ENCODE data around the gene RAB9A.
"Not testable (repeated sequence)": the region's sequence is repeated elsewhere in the genome, so short reads cannot be mapped to it uniquely, and the experiment has no call there.

The RAB9A gene

DNA sequence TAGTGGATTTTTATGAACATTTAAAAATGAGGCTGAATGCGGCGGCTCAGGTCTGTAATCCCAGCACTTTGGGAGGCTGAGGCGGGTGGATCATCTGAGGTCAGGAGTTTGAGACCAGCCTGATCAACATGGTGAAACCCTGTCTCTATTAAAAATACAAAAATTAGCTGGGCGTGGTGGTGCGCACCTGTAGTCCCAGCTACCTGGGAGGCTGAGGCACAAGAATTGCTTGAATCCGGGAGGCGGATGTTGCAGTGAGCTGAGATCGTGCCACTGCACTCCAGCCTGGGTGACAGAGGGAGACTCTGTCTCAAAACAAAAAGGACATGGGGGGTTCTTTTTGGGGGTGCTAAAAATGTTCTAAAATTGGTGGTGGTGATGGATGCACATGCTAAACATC is 19.2 kb upstream of the RAB9A start:
- DNase-seq (ENCODE audit: low read depth in 2 of 2) = not testable (repeated sequence)

DNA sequence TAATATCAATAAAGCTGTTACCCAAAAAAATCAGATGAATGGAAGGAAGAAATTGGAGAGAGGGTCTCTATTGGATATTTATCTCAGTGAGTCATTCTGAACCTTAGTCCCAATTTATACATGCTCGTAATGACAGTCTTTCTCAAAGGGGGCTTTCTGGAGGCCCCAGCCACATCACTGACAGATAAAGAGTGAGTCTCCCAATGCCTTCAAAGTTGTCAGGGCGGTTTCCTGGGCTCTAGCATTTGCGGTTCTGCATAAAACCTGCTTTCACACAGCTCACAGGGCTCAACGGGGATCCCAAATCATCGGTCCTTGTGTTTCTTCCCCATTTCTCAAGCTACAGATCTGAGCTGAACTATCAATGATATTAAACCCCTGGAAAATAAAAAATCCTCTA is 18.7 kb upstream of the RAB9A start:
- no peak for DNase-seq (ENCODE audit: low read depth in 2 of 2)

DNA sequence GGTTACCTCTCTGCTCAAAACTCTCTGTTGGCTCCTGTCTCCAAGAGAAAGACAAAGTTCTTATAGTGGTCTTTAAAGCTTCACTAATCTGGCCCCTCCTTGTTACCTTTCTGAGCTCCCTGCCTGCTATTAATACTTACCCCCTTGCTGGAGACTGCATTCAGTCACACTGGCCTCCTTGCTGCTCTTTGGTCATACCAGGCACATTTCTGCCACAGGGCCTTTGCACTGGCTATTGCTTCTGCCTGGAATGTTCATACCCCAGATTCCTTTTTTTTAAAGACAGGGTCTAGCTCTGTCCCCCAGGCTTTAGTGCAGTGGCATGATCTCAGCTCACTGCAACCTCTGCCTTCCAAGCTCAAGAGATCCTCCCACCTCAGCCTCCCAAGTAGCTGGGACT is 15.9 kb upstream of the RAB9A start:
- DNase-seq (ENCODE audit: low read depth in 2 of 2) = no peak

DNA sequence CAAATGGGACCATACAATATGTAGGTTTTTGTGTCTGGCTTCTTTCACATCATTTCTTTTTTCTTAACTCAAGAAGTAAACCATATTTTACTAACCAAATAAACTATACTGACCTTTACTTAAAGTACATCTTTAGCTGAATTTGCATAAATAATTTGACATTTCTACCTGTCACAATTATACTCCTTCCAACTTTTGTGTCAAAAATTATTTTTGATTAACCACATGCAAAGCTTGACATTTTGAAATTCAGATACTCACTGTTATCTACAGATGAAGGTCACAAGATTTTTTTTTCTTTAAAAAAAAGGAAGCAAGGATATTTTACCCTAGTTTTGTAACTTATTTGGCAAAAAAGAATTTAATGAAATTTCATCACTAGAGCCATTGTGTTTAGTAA is 12.0 kb upstream of the RAB9A start:
- DNase-seq (ENCODE audit: low read depth in 2 of 2) = no peak

DNA sequence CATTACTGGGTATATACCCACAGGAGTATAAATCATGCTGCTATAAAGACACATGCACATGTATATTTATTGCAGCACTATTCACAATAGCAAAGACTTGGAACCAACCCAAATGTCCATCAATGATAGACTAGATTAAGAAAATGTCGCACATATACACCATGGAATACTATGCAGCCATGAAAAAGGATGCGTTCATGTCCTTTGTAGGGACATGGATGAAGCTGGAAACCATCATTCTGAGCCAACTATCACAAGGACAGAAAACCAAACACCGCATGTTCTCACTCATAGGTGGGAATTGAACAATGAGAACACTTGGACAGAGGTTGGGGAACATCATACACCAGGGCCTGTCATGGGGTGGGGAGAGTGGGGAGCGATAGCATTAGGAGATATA is 9.2 kb upstream of the RAB9A start:
- not testable (repeated sequence) for DNase-seq (ENCODE audit: low read depth in 2 of 2)

DNA sequence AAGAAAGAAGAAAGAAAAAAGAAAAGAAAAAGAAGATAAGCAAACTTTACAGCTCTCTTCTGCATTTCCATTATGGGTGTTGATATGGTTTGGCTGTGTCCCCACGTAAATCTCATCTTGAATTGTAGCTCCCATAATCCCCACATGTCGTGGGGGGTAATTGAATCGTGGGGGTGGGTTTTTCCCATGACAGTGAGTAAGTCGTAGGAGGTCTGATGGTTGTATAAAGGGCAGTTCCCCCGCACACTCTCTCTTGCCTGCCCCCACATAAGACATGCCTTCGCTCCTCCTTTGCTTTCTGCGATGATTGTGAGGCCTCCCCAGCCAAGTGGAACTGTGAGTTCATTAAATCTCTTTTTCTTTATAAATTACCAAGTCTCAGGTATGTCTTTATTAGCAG is 7.3 kb upstream of the RAB9A start:
- no peak for DNase-seq (ENCODE audit: low read depth in 2 of 2)

DNA sequence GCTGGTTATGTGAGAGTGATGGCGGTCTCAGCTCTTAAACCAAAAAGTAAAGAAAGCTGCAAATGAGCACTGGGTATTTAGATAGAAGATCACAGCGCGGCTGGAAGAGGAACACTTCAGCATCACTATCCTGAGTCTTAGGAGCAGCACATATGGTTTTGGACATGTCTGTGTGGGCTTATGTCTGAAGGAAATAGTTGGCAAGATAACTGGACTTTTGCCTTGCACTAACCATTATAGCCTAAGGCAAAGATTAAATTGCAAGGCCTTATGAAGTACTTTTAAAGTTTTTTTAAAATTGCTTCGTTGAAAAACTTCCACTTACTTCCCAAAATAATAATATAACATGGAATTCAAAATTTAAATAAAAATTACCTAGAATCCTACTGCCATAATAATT is 4.6 kb upstream of the RAB9A start:
- DNase-seq (ENCODE audit: low read depth in 2 of 2) = no peak

DNA sequence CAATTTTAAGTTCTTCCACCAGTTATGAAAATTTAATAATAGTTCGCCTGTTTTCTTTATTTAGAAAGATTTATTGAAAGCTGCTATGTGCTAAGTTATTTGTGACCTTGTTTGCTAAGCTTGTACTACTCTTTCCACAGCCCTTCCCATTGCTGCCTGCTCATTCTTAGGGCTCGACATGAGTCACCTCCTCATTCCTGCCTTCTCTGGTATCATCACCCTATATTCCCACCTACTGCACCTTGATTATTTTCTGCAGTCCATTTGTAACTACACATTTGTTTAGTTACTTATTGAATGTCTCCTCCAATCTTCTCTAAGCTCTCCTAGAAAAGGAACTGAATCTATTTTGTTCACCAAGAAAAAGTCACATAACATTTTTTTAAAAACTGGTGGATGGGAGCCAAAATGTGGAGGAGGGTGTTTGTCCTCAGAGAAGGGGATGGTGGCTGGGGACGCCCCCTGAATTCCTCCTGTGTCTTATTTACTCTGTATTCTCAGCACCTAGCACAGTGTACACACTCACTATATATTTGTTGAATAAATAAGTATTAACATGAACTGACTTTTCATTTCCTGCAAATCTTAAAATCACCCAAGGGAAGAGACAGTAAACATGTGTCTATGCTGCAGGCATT is 3.7 kb upstream of the RAB9A start:
- no peak for DNase-seq (ENCODE audit: low read depth in 2 of 2)

DNA sequence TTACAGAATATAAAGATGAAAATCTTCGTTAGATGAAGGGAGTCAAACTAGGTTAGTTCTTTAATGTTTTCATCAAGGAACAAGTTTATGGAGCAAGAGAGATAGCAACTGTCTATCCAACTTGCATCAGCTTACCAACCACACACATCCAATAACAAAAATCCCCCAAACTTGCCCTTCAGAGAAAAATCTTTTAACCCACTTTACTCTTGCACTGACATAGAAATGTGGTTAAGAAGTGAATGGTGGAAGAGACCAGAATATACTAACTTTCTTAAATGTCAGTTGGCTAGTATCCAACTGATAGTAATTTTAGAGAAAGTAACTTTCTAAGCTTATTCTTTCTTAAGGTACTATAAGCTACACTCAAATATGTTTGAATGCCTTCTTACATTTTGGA is 1.7 kb upstream of the RAB9A start:
- no peak for DNase-seq (ENCODE audit: low read depth in 2 of 2)

DNA sequence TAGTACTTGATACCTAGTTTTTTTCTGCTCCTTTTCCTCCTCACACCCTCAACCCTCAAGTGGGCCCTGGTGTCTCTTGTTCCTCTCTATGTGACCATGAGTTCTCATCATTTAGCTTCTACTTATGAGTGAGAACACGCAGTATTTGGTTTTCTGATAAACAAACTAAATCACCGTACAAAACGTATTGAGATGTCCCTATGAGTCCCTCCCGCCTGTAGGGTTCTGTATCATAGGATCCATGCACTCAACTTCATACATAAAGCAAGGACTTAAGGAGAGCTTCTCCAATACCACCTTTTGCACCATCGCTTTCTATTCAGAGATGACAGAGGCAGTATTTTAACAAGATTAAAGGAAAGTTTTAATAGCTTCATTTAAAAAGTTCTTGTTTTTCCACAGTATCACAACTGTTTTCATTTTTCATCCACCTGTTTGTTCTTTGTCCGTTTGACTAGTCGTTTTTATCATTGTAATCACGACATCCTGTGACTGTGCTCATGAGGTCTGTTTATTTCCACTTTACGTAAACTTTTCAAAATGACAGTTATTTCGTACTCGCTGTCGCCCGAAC is 457 bp upstream of the RAB9A start:
- no peak for DNase-seq (ENCODE audit: low read depth in 2 of 2)

DNA sequence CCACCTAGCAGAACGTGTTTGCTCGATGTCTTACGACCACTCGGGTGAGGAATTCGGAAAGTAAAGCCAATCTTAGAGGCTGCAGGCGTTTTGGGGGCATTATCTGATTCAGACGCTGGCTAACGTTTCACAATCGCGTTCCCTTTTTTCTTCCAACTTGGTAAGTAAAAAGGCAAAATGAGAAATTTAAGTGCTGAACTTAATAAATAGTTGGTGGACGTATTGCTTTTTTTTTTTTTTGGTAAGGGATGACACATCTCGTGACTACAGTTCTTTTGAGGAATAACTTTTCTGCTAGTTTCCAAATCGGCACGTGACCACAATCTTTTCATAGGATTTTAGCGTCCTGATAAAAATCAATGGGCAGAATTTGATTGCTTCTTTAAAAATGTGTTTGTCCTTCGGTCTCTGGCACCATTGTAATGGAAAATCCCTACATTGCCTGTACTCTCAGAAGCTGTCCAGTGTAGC is 848 bp downstream of the RAB9A start:
- DNase-seq (ENCODE audit: low read depth in 2 of 2) = no peak

DNA sequence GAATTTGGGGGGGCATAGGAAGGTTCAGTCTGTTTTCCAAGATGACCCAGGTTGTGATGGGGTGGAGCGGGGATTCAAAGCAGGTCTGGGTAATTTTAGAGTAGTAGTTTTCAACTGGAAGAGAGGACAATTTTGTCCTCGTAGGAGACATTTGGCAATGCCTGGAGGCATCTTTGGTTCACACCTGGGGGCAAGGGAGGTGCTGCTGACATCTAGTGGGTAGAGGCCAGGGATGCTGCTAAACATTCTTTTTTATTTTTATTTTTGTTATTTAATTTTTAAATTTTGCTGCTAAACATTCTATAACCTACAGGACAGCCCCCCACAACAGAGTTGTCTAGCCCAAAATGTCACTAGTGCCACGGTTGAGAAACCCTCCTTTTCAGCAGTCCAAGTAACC is 1.9 kb downstream of the RAB9A start:
- DNase-seq (ENCODE audit: low read depth in 2 of 2) = no peak

DNA sequence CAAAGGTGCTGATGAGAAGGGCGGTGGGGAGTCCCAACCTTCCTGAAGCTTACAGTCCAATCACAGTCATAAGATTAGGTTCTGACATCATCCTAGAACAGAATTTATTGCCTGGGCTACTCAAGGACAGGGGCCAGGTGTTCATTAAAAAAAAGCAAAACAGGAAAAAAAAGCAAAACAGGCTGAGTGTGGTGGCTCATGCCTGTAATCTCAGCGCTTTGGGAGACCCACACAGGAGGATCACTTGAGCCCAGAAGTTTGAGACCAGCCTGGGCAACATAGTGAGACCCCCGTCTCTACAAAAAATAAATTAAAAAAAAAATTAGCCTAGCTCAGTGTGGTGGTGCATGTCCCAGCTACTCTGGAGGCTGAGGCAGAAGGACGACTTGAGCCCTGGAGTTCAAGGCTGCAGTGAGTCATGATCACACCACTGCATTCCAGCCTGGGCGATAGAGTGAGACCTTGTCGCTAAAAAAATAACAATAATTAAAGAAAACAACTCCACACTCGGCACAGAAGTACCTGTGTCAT is 3.0 kb downstream of the RAB9A start:
- no peak for DNase-seq (ENCODE audit: low read depth in 2 of 2)

DNA sequence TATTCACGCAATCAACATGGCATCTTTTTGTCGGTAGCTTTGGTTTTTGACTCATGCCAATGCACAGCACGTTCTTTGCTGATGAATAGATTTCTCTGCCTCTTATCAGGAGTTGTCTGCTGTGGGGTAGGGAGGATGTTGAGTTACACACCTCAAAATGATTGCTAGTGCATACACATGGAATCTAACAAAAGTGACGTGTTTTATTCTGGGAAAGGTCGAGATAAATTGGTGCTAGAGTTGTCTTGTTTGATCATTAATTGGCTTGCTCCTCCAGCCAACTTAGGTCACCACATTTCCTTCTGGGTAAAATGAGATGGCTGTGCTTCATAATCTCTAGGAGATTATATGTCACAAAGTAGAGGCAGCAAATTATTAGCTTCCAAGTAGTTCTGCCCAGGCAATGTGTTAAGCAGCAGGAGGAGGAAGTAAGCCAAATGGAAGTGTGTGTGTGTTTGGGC is 3.9 kb downstream of the RAB9A start:
- no peak for DNase-seq (ENCODE audit: low read depth in 2 of 2)

DNA sequence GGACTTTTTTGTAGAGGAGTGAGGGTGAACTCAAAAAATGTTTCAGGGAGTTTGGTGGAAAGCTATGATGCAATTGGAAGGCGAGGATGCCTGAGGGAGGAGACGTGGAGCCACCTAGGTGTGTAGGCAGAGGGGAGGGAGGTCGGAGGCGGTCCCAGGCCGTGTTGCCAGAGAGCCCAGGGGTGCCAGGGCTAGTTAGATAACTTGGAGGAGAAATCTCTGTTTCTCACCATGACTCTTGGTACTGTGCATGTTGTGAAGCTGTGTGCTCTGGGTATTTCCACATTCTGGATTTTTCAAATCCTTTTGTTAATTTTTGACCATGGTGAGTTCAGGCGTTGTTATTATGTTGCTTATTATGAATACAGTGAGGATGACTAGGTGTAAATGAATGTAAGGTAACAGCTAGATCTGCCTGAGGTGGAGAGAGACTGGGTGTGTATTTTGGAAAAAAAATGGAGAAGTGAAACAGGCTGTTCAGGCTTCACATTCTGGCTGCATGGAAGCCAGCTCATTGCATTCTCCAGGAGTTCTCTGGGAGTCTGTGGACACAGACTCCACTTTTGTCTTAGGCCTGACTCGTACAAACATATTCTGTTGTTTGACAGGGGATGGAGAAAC is 4.5 kb downstream of the RAB9A start:
- no peak for DNase-seq (ENCODE audit: low read depth in 2 of 2)

DNA sequence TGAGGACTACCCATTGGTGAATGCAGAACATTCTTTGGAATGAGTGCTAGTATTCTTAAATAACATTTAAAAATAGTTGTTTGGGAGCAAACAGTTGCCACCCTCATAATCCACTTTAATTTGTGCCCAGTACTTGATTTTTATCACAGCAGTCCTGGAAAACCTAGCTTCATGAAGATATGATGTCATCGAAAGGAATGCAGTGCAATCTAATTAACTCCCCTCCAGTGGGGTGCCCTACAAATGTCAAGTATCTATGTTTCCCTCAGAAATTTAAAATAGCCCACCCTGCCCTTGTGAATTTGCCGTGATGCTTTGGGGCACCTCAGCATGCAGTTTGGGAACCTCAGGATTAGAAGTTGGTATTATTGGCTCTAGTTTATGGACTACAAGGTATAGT is 5.4 kb downstream of the RAB9A start:
- DNase-seq (ENCODE audit: low read depth in 2 of 2) = no peak

DNA sequence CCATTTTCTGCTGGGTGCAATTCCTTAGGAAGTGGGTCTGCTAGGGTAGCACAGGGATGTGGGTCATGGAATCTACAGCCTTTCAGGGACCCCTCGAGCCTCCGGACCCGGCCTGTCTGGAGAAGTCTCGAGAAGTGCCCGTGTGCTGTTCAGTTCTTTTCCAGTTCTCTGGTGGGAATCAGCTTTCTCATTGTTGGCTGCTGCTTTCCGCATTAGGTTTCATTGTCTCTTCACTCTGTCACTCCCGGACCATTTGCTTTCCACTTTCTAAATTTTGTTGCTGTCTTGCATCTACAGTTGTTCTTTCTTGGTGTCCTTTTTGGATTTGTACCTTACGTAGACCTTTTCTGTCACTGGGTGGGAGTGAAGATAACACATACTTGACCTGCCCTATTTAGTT is 6.1 kb downstream of the RAB9A start:
- no peak for DNase-seq (ENCODE audit: low read depth in 2 of 2)

DNA sequence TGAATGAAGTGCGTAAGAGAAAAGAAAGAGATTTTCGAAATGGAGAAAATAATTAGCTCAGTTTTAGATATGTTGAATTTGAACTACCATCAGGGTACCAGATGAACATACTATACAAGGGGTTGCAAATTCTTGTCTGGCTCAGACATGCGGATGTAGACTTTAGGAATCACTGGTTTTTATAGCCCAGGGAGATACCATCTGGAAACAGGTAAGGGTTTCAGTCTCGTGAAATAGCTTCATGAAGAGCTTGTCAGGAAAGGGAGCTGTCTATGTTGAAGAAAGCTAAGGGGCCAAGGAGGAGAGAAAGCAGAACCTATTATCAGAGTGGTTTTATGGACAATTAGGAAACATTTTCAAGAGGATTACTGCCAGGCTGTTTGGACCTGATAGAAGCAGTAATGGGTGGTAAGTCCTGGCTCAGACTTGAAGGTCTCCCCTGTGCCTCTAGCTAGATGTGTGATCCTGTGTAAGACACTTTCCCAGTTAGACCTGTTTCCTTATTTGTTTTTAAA is 6.7 kb downstream of the RAB9A start:
- DNase-seq (ENCODE audit: low read depth in 2 of 2) = no peak

DNA sequence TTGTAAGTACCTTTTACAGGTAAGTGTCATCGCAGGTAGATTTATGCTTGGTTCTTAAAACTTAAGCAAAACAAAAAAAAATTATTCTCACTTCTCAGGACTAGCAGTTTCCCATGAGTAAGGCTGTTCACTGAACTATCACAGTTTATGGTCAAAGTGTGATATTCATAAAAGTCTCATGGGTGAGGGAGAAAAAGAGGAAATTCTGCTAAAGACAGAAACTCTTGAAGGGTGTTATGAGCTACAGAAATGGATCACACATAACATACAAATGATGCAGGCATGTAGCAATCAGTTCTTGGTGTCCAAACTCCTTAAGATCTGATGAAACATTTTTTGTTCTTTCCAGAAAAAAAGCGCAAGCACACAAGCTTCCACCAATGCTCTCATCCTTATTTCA is 8.5 kb downstream of the RAB9A start:
- no peak for DNase-seq (ENCODE audit: low read depth in 2 of 2)

DNA sequence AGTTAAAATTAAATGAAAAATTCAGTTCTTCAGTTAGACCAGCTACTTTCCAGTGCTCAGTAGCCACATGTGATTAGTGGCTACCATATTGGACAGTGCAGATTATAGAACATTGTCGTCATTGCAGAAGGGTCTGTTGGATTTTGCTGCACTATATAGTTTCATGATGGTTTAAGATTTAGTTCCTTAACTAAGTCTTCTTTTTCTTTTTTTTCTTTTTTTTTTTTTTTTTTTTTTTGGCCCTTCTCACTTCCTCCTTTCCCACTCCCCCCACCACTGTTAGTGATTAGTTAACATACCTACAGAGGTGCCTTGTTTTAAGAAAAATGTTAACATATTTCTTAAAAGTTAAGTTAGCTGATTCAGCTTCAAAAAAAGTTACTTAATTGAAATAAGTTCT is 9.0 kb downstream of the RAB9A start:
- no peak for DNase-seq (ENCODE audit: low read depth in 2 of 2)

DNA sequence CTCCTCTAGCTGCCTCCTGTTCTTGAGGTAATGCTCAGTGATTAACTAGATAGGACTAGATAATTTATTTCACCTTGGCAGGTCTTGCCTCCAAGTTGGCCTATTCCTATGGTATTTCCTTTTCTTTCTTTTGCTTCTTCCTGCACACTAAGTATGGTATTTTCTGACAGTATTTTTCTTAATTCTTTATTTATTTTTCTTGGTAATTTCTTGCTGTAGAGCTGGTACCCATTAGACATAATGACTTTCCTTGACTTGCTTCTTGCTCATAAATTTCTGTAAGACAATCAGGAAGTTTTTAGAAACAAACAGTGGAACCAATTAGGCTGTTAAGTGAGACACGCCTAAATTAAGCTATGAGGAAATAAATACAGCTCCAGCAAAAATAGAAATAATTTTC is 9.5 kb downstream of the RAB9A start:
- DNase-seq (ENCODE audit: low read depth in 2 of 2) = no peak

DNA sequence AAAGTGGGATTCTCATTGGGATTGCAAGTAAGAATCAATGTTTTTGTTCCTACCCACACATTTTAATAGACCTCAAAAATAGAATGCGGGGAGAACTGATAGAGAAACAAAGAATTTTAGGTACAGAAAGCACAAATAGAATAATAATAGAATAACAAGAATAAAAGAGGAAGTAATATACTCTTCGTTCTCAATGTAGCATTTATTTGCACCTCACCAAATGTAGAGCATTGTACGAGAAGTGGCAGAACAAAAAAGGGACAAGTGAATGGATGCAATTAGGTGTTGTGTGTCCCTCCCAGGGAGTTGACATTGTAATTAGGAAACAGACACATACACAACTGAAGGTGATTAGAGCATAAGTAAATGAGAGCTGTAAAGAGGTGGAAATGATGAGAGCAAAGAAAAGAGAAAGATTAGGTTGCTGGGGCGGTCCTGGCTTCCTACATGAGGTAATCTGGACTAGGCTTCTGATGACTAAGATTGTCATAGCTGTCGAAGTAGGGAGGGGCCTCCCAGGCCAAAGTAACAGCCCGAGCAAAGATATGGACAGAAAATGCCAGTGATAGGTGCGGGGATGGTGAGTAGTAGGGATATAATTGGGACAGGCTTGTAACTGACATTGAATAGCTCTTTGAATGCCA is 10.4 kb downstream of the RAB9A start:
- no peak for DNase-seq (ENCODE audit: low read depth in 2 of 2)

DNA sequence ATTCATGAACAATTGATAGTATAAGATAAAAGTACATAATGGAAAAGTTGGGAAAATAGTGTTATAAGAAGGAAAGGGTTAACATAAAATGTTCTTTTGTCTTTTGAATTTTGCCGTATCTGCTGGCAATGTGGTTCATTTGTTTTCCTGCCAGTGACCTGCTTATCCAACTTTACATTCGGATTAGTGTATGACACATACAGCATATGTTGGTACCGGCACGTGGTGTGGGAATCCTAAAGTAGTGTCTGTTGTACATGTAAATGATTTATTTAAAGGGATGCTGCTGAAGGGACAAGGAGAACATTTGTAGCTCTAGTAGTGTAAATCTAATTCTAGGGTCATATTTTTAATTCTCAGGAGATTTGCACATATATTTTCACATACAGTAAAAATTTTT is 11.5 kb downstream of the RAB9A start:
- no peak for DNase-seq (ENCODE audit: low read depth in 2 of 2)

All from stimulated activated CD4-positive, alpha-beta T cell treated with anti-CD3 and anti-CD28 coated beads, Interleukin-15, amount 100 ng/mL, for 48 hours (primary cell).